Neural crest cell (in vitro differentiated cells): ENCODE results near the gene SH3PXD2B. TPM values are rescaled to one million over a fixed set of nuclear protein-coding genes. Genes with fewer than 3 reads are reported as not detected.
A peak's percentile ranks its signal among the peaks of the same experiment; 100 is the strongest.
"Not testable (repeated sequence)": the region's sequence is repeated elsewhere in the genome, so short reads cannot be mapped to it uniquely, and the experiment has no call there.

Experiments used
- DNase-seq: peaks from one replicate; pipeline ENCODE4 v3.0.0; 2021; ENCODE audit warnings: low read depth, mixed read lengths, low spot score
- H3K27ac Mint-ChIP-seq: one replicate; pipeline ENCODE4 v1.8.0; 2021; ENCODE audit warnings: mild to moderate bottlenecking, mixed read lengths; ENCODE audit not compliant: unreplicated experiment
- H3K27me3 Mint-ChIP-seq: 2 replicates; pipeline ENCODE4 v1.8.0; 2021; ENCODE audit warnings: low read depth, mild to moderate bottlenecking, mixed read lengths
- H3K36me3 Mint-ChIP-seq: 2 replicates; pipeline ENCODE4 v1.8.0; 2021; ENCODE audit warnings: low read depth, mild to moderate bottlenecking, mixed read lengths
- H3K4me1 Mint-ChIP-seq: 2 replicates; pipeline ENCODE4 v1.8.0; 2021; ENCODE audit warnings: mixed read lengths
- H3K4me3 Mint-ChIP-seq: one replicate; pipeline ENCODE4 v1.8.0; 2021; ENCODE audit warnings: mild to moderate bottlenecking, mixed read lengths
- H3K9me3 Mint-ChIP-seq: 2 replicates; pipeline ENCODE4 v1.8.0; 2021; ENCODE audit warnings: mixed read lengths
- total RNA-seq: library from RNA; stranded (reverse); gene quantifications from 2 replicates; pipeline ENCODE4 v1.2.1, GENCODE V29; 2021
- TF ChIP-seq, protein P1 (sequence below): fragments of 200-600 bp; sonication (generic); conservative IDR thresholded peaks from 2 replicates; pipeline ENCODE4 v1.5.0; 2021; ENCODE audit warnings: antibody characterized with exemption, mild to moderate bottlenecking

Gene SH3PXD2B
- total RNA-seq, 1 donor from 2014 or later, result 86.1 TPM

DNA sequence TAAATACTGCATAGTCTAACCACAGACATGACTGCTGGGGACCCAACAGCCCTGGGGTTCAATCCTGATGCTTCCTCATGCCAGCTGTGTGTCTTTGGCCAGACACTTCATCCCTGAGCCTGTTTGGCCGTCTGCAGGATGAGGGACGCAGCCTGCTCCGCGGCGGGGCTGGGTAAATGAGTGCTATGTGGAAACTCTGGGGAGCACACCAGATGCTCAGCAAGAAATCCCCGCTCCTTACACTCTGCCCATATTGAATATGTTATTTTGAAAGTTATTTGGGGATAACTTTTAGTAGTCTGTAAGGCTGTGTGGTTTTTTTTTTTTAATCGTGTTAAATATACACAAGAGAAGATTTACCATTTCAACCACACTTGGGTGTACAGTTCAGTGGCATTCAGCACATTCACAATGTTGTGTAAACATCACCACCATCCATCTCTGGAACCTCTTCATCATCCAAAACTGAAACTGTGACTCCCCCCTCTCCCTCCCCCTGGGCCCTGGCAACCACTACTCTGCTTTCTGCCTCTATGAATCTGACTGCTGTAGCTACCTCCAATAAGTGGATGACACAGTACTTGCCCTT, 42.7 kb downstream of the SH3PXD2B start:
- peak overlapping the region; percentile 89 for H3K27ac Mint-ChIP-seq
- TF ChIP-seq, protein P1, sequence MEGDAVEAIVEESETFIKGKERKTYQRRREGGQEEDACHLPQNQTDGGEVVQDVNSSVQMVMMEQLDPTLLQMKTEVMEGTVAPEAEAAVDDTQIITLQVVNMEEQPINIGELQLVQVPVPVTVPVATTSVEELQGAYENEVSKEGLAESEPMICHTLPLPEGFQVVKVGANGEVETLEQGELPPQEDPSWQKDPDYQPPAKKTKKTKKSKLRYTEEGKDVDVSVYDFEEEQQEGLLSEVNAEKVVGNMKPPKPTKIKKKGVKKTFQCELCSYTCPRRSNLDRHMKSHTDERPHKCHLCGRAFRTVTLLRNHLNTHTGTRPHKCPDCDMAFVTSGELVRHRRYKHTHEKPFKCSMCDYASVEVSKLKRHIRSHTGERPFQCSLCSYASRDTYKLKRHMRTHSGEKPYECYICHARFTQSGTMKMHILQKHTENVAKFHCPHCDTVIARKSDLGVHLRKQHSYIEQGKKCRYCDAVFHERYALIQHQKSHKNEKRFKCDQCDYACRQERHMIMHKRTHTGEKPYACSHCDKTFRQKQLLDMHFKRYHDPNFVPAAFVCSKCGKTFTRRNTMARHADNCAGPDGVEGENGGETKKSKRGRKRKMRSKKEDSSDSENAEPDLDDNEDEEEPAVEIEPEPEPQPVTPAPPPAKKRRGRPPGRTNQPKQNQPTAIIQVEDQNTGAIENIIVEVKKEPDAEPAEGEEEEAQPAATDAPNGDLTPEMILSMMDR, result no peak
- no peaks in the 10 kb centered on the region for H3K27me3 Mint-ChIP-seq
- no peaks in the 10 kb centered on the region for H3K9me3 Mint-ChIP-seq
- H3K36me3 Mint-ChIP-seq, result peaks cover 10% of the 10 kb centered on the region
- H3K4me3 Mint-ChIP-seq, result peak overlapping the region; percentile 3
- H3K4me1 Mint-ChIP-seq, result peaks cover 40% of the 10 kb centered on the region
- no peak for DNase-seq

- TF ChIP-seq, protein P1, result no peak
- DNase-seq, result no peak
- Mint-ChIP-seq H3K4me1 (peaks cover 41% of the 10 kb centered on the region), H3K27ac (peak overlapping the region; percentile 89), H3K27me3 (no peaks in the 10 kb centered on the region), H3K36me3 (peaks cover 13% of the 10 kb centered on the region), H3K9me3 (no peaks in the 10 kb centered on the region), H3K4me3 (peak overlapping the region; percentile 3)
Observed at GRCh38 chr5:172410662-172411483, 43.5 kb downstream of the SH3PXD2B start.

- Mint-ChIP-seq H3K4me3 (no peak overlapping the region), H3K4me1 (peaks cover 41% of the 10 kb centered on the region), H3K36me3 (peaks cover 15% of the 10 kb centered on the region), H3K27me3 (no peaks in the 10 kb centered on the region), H3K9me3 (no peaks in the 10 kb centered on the region), H3K27ac (no peak overlapping the region)
- DNase-seq, result no peak
- TF ChIP-seq, protein P1, result no peak
Observed at GRCh38 chr5:172410160-172410559, 44.2 kb downstream of the SH3PXD2B start.

DNA sequence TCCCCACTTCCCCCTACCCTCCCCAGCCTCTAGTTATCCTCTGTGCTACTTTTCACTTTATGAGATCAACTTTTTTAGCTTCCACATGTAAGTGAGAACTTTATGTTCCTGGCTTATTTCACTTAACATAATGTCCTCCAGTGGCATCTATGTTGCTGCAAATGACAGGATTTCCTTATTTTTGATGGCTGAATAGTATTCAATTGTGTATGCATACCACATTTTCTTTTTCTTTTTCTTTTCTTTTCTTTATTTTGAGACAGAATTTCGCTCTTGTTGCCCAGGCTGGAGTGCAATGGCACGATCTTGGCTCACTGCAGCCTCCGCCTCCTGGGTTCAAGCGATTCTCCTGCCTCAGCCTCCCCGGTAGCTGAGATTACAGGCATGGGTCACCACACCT, 44.8 kb downstream of the SH3PXD2B start:
- not testable (repeated sequence) for H3K27ac Mint-ChIP-seq, H3K9me3 Mint-ChIP-seq, DNase-seq, H3K4me3 Mint-ChIP-seq, H3K27me3 Mint-ChIP-seq
- peaks cover 41% of the 10 kb centered on the region for H3K4me1 Mint-ChIP-seq
- peaks cover 20% of the 10 kb centered on the region for H3K36me3 Mint-ChIP-seq

DNA sequence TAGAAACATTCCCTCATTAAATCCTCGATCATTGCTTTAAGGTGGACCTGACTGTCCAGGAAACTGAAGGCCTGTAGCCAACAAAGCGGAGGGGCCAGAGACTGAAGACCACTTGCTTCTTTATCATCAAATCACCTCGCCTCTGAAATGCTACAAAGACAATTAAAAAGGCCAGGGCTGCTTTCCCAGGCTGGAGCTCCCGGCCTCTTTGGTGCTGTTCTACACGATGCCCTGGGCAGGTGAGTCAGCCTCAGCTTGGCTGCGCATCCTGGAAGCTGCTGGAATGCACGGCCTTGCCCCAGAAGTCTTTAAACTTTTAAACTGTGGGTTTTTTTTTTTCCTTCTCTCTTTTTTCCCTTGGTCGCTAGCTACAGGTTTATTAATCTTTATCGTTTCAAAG, 46.5 kb downstream of the SH3PXD2B start:
- no peak overlapping the region for H3K4me3 Mint-ChIP-seq
- no peaks in the 10 kb centered on the region for H3K27me3 Mint-ChIP-seq
- H3K27ac Mint-ChIP-seq, result no peak overlapping the region
- H3K4me1 Mint-ChIP-seq, result peaks cover 42% of the 10 kb centered on the region
- H3K9me3 Mint-ChIP-seq, result no peaks in the 10 kb centered on the region
- DNase-seq, result no peak
- peaks cover 21% of the 10 kb centered on the region for H3K36me3 Mint-ChIP-seq
- TF ChIP-seq, protein P1, result no peak

- TF ChIP-seq, protein P1, result no peak
- DNase-seq, result no peak
- Mint-ChIP-seq H3K36me3 (peaks cover 25% of the 10 kb centered on the region), H3K27me3 (no peaks in the 10 kb centered on the region), H3K27ac (no peak overlapping the region), H3K9me3 (no peaks in the 10 kb centered on the region), H3K4me3 (no peak overlapping the region), H3K4me1 (peaks cover 42% of the 10 kb centered on the region)
Observed at GRCh38 chr5:172407241-172407691, 47.1 kb downstream of the SH3PXD2B start.
